Natural killer cell (primary cell): ENCODE data around the gene TAS2R5. TPM values are rescaled to one million over a fixed set of nuclear protein-coding genes. Genes with fewer than 3 reads are reported as not detected.
"Not testable (repeated sequence)": the region's sequence is repeated elsewhere in the genome, so short reads cannot be mapped to it uniquely, and the experiment has no call there.

Experiments
- ATAC-seq, 3 donors: fragments of 150-1000 bp in 2 of 3; fragments of 200-7000 bp in 1 of 3; cut with Tn5 transposase; 1 replicate in 1 of 3; 2 replicates in 2 of 3; pipeline ENCODE4 v1.10.0; 2021; ENCODE audit warnings: mild to moderate bottlenecking in 2 of 3, moderate library complexity in 2 of 3
- DNase-seq, 2 donors: peaks; one replicate each; pipeline versions ENCODE4 v3.0.0 to v3.0.0-alpha.2; 2013 to 2021; ENCODE audit warnings: mixed read lengths in 1 of 2
- H3K27ac ChIP-seq: one replicate; pipeline ENCODE4 v1.5.1; 2013; ENCODE audit warnings: mild to moderate bottlenecking, low read length
- H3K27me3 ChIP-seq: one replicate; pipeline ENCODE4 v1.6.1; 2013; ENCODE audit warnings: low read length; ENCODE audit not compliant: control insufficient read depth, insufficient read depth
- H3K36me3 ChIP-seq: one replicate; pipeline ENCODE4 v1.6.1; 2013; ENCODE audit warnings: low read length; ENCODE audit not compliant: control insufficient read depth, insufficient read depth
- H3K4me1 ChIP-seq: one replicate; pipeline ENCODE4 v1.6.1; 2013; ENCODE audit warnings: low read length; ENCODE audit not compliant: control insufficient read depth, insufficient read depth
- H3K4me3 ChIP-seq: one replicate; pipeline ENCODE4 v1.5.1; 2013; ENCODE audit warnings: low read length
- H3K9me3 ChIP-seq: one replicate; pipeline ENCODE4 v1.6.1; 2013; ENCODE audit warnings: low read length; ENCODE audit not compliant: control insufficient read depth, insufficient read depth
- H3K27ac Mint-ChIP-seq, 2 donors: one replicate each; pipeline ENCODE4 v1.8.0; 2022; ENCODE audit warnings: mild to moderate bottlenecking in 2 of 2, mixed read lengths in 2 of 2, moderate library complexity in 1 of 2
- H3K27me3 Mint-ChIP-seq, 2 donors: one replicate each; pipeline ENCODE4 v1.8.0; 2022; ENCODE audit warnings: low read depth in 2 of 2, mixed read lengths in 2 of 2
- H3K36me3 Mint-ChIP-seq: one replicate; pipeline ENCODE4 v1.8.0; 2022; ENCODE audit warnings: mixed read lengths
- H3K4me1 Mint-ChIP-seq, 2 donors: one replicate each; pipeline ENCODE4 v1.8.0; 2022; ENCODE audit warnings: mixed read lengths in 2 of 2
- H3K4me3 Mint-ChIP-seq: one replicate; pipeline ENCODE4 v1.8.0; 2022; ENCODE audit warnings: mild to moderate bottlenecking, moderate library complexity, mixed read lengths
- H3K9me3 Mint-ChIP-seq, 2 donors: one replicate each; pipeline ENCODE4 v1.8.0; 2022; ENCODE audit warnings: mixed read lengths in 2 of 2
- WGBS: methylation state at CpG from one replicate; pipeline ENCODE4 v1.1.7; 2013; ENCODE audit warnings: missing lambda C conversion rate; ENCODE audit not compliant: insufficient coverage; 5-methylcytosine and 5-hydroxymethylcytosine counted together
- intact Hi-C: fragments of 100-400 bp; cut with micrococcal nuclease; formaldehyde crosslinking; loops from one replicate; pipeline ENCODE4 v1.14.2; 2022
- total RNA-seq, 4 donors: library from RNA; stranded (reverse); fragments of 120-200 nt in 1 of 4; gene quantifications; one replicate each; pipeline versions ENCODE4 v1.2.3 to v1.2.4, GENCODE V29; 2013 to 2022
- TF ChIP-seq, protein P1 (sequence below): fragments of 200-600 bp; IDR thresholded peaks from one replicate; pipeline ENCODE4 v1.8.0; 2022; ENCODE audit warnings: antibody characterized with exemption

TAS2R5 gene
- total RNA-seq, 3 donors from 2014 or later (not counting 1 experiment from before 2014, with no cell fraction given) = 0.75 to 1.9 (median 1.3) TPM

DNA sequence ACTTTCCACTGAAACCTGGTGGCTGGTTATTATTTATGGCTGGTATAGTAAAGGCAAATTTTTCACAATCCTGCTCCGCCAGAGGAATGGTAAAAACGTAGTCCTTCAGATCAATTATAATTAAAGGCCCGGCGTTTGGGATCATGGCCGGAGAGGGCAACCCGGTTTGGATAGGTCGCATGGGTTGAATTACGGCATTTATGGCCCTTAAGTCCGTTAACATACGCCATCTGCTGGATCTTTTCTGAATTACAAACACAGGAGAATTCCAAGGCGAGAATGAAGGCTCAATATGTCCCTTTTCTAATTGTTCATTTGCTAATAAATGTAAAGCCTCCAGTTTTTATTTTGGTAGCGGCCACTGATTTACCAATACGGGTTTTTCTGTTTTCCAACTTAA lies 37.4 kb upstream of the TAS2R5 start:
- Histone ChIP-seq H3K4me1 (no peaks in the 10 kb centered on the region), H3K27me3 (no peaks in the 10 kb centered on the region), H3K36me3 (peaks cover 73% of the 10 kb centered on the region), H3K4me3 (no peak overlapping the region), H3K9me3 (peaks cover 20% of the 10 kb centered on the region), H3K27ac (no peak overlapping the region)
- ATAC-seq (no peak), DNase-seq (peak in 1 of 2 donors; percentile 30)
- intact Hi-C loops = no loop called here
- Mint-ChIP-seq H3K4me3 (no peak overlapping the region), H3K9me3 (peaks cover 2 to 10% of the 10 kb centered on the region in 2 donors), H3K36me3 (peaks cover 51% of the 10 kb centered on the region), H3K4me1 (peaks cover 0 to 13% of the 10 kb centered on the region in 2 donors), H3K27ac (no peak overlapping the region), H3K27me3 (no peaks in the 10 kb centered on the region)
- WGBS = 98% methylated on average over 13 of the region's 13 CpGs
- TF ChIP-seq, protein P1, sequence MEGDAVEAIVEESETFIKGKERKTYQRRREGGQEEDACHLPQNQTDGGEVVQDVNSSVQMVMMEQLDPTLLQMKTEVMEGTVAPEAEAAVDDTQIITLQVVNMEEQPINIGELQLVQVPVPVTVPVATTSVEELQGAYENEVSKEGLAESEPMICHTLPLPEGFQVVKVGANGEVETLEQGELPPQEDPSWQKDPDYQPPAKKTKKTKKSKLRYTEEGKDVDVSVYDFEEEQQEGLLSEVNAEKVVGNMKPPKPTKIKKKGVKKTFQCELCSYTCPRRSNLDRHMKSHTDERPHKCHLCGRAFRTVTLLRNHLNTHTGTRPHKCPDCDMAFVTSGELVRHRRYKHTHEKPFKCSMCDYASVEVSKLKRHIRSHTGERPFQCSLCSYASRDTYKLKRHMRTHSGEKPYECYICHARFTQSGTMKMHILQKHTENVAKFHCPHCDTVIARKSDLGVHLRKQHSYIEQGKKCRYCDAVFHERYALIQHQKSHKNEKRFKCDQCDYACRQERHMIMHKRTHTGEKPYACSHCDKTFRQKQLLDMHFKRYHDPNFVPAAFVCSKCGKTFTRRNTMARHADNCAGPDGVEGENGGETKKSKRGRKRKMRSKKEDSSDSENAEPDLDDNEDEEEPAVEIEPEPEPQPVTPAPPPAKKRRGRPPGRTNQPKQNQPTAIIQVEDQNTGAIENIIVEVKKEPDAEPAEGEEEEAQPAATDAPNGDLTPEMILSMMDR = peak; percentile 43

DNA sequence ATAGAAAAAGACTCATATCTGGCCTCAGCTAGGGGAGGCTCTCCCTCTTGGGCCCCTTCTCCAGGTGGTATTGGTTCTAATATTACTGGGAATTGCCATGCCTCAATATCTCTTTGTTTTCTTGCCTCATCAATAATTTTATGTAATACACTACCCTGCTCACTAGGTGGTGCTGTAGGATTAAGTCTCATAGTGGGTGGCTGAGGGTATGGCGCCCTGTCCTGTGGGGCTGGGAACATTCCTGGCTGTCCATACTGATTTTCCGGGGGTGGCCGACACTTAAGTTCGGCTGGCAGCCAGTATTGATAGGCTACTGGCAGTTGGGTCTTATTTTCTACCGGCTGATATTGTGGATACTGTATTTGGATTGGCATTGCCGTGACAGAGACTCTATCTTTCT lies 35.1 kb upstream of the TAS2R5 start:
- TF ChIP-seq, protein P1 = no peak
- Histone ChIP-seq H3K9me3 (peaks cover 20% of the 10 kb centered on the region), H3K4me3 (no peak overlapping the region), H3K27me3 (no peaks in the 10 kb centered on the region), H3K4me1 (no peaks in the 10 kb centered on the region), H3K36me3 (peaks cover 72% of the 10 kb centered on the region), H3K27ac (no peak overlapping the region)
- ATAC-seq = peak in 1 of 3 donors; percentile 49
- peak in 1 of 2 donors; percentile 52 for DNase-seq
- intact Hi-C loops = no loop called here
- no peaks in the 10 kb centered on the region for H3K27me3 Mint-ChIP-seq
- H3K9me3 Mint-ChIP-seq = peaks cover 2 to 10% of the 10 kb centered on the region in 2 donors
- 96% methylated on average over 4 of the region's 6 CpGs for WGBS
- H3K4me1 Mint-ChIP-seq = peaks cover 0 to 15% of the 10 kb centered on the region in 2 donors
- H3K27ac Mint-ChIP-seq = no peak overlapping the region
- H3K36me3 Mint-ChIP-seq = peaks cover 55% of the 10 kb centered on the region
- H3K4me3 Mint-ChIP-seq = no peak overlapping the region

DNA sequence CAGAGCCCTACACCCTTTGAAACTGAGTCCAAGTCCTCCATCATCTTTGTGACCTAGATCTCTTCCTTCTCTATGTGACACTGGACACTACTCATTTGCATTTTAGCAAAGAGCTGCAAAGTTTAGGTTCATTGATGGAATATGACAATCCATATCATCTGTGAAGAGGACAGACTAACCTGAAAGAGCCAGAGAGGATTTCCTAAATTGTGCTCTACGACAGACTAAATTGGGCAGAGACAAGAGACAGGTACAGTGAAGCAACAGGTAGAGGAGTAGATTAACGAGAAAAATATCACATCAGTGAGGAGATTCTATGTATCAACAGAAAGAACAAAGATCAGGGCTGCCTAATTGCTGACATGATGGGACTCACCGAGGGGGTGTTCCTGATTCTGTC lies 26.2 kb upstream of the TAS2R5 start, which contains the start of gene TAS2R3:
Gene TAS2R3, plus strand, starts transcription at position 301 of the 400 bp plus-strand sequence. Its CDS starts 62 bp downstream, at position 363.
- Mint-ChIP-seq H3K36me3 (peaks cover 7% of the 10 kb centered on the region), H3K9me3 (no peaks in the 10 kb centered on the region), H3K27ac (no peak within 1 kb of the TSS), H3K4me1 (peaks cover 0 to 6% of the 10 kb centered on the region in 2 donors), H3K4me3 (no peak within 1 kb of the TSS), H3K27me3 (no peaks in the 10 kb centered on the region)
- Histone ChIP-seq H3K4me1 (no peaks in the 10 kb centered on the region), H3K27ac (no peak within 1 kb of the TSS), H3K9me3 (no peaks in the 10 kb centered on the region), H3K4me3 (no peak within 1 kb of the TSS), H3K27me3 (no peaks in the 10 kb centered on the region), H3K36me3 (peaks cover 36% of the 10 kb centered on the region)
- no peak for DNase-seq
- 97% methylated on average over 3 of the region's 3 CpGs for WGBS
- ATAC-seq = no peak
- intact Hi-C loops = no loop called here
- TF ChIP-seq, protein P1 = no peak

DNA sequence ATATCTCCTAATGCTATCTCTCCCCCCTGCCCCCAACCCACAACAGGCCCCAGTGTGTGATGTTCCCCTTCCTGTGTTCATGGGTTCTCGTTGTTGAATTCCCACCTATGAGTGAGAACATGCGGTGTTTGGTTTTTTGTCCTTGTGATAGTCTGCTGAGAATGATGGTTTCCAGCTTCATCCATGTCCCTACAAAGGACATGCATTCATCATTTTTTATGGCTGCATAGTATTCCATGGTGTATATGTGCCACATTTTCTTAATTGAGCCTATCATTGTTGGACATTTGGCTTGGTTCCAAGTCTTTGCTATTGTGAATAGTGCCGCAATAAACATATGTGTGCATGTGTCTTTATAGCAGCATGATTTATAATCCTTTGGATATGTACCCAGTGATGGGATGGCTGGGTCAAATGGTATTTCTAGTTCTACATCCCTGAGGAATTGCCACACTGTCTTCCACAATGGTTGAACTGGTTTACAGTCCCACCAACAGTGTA lies 19.9 kb upstream of the TAS2R5 start:
- ATAC-seq, intact Hi-C loops, H3K27ac Mint-ChIP-seq, H3K4me1 Mint-ChIP-seq, H3K27me3 ChIP-seq, H3K36me3 Mint-ChIP-seq, H3K27me3 Mint-ChIP-seq, H3K9me3 ChIP-seq, H3K27ac ChIP-seq, H3K4me3 Mint-ChIP-seq, H3K9me3 Mint-ChIP-seq, DNase-seq, H3K4me3 ChIP-seq, H3K4me1 ChIP-seq, H3K36me3 ChIP-seq: not testable (repeated sequence)
- 100% methylated on average over 1 of the region's 3 CpGs for WGBS
